ENCODE measurements around the gene SAPCD2. TPM values are rescaled to one million over a fixed set of nuclear protein-coding genes. Genes with fewer than 3 reads are reported as not detected.
"Not testable (repeated sequence)": the region's sequence is repeated elsewhere in the genome, so short reads cannot be mapped to it uniquely, and the experiment has no call there.

SAPCD2 gene
- total and polyA plus RNA-seq, 2 of the 4 experiments (the other 2 are of a cell fraction) = 3.4 to 4.9 TPM

GRCh38 chr9:137062798-137063197 lies 7.6 kb downstream of the SAPCD2 start:
- BruUV-seq (replicated peaks) = not testable (repeated sequence)

More at GRCh38 chr9:137062798-137063197, 7.6 kb downstream of the SAPCD2 start:
- H4K91ac ChIP-seq (ENCODE audit: insufficient read depth, low read depth, low read length); H3K4ac ChIP-seq (ENCODE audit: low read depth, low read length); DNase-seq; H2AFZ ChIP-seq (replicated peaks; ENCODE audit: low read length, poor library complexity); H3K18ac ChIP-seq (ENCODE audit: low read depth, low read length); dilution Hi-C loops (cut with HindIII; ENCODE audit: low sequenced_read_pairs, unreplicated experiment); H3K36me3 ChIP-seq (ENCODE audit: control insufficient read depth, insufficient read depth, low read length); H4K5ac ChIP-seq (ENCODE audit: low read depth, low read length); ATAC-seq (ENCODE audit: low read depth); H2BK20ac ChIP-seq (ENCODE audit: low read depth, low read length); H3K9me1 ChIP-seq (ENCODE audit: insufficient read depth, low read length); H3K79me1 ChIP-seq (ENCODE audit: low read depth in 1 of 2, low read length in 2 of 2); H3K4me2 ChIP-seq (ENCODE audit: low read depth, low read length); in situ Hi-C loops (cut with MboI; ENCODE audit: low sequenced_read_pairs); H3K14ac ChIP-seq (replicated peaks; ENCODE audit: low read depth, low read length); H2BK120ac ChIP-seq (ENCODE audit: low read depth, low read length); H2BK5ac ChIP-seq (ENCODE audit: low read depth, low read length, poor library complexity, severe bottlenecking); H3K9ac ChIP-seq (ENCODE audit: low read depth, low read length); H3K27me3 ChIP-seq (ENCODE audit: control insufficient read depth, insufficient read depth, low read length); H2AK9ac ChIP-seq (replicated peaks; ENCODE audit: low read depth, low read length, poor library complexity); H3K4me1 ChIP-seq (ENCODE audit: control insufficient read depth, insufficient read depth, low read length); POLR2A ChIA-PET (ENCODE audit: unreplicated experiment); H3K4me3 ChIP-seq (ENCODE audit: insufficient read depth, low read depth, low read length); H3K23ac ChIP-seq (ENCODE audit: low read depth, low read length); H4K20me1 ChIP-seq (ENCODE audit: insufficient read depth, low read length); H2AK5ac ChIP-seq (ENCODE audit: low read depth, low read length); H3K9me3 ChIP-seq (ENCODE audit: control insufficient read depth, insufficient read depth, low read length); H4K8ac ChIP-seq (ENCODE audit: low read depth in 2 of 2, low read length in 2 of 2); H3K56ac ChIP-seq (ENCODE audit: extremely low read depth, insufficient read depth, low read length); H2BK15ac ChIP-seq (ENCODE audit: low read depth, low read length); intact Hi-C loops (cut with micrococcal nuclease); H3K27ac ChIP-seq (ENCODE audit: insufficient read depth, low read length): not testable (repeated sequence)
- WGBS, 2 experiments (ENCODE audit: extremely low coverage in 2 of 2, insufficient read length in 1 of 2) = no CpG with 5 or more reads among the region's 9 CpGs
- CTCF ChIA-PET = interaction anchor here (1.2 to 1.9 kb wide), 2 partner anchors 16 to 24 kb away, joined by 5 to 17 read pairs; partner anchors contain the start of genes MAN1B1 and NPDC1
